ENCODE data around the gene ADGB. TPM values are rescaled to one million over a fixed set of nuclear protein-coding genes. Genes with fewer than 3 reads are reported as not detected.

Gene ADGB
- total RNA-seq, 2 experiments from 2014 or later: not detected

DNA sequence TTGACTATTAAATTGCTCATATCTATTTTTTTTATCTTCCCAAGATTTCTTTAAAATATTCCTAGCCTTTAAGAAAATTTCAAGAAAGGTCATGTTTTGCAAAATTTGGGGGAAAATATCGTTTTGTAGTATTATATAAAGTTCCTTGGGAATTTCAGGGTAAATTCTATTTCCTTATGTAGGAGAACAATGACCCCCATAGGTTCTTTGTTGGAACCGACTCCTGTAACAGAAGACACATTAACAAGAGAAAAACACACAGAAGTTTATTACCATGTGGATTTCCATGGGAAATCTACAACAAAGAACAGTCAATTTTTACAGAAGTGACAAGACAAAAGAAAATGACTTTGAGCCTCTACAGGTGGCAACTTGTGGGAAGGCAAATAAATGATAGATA lies 68.1 kb downstream of the ADGB start:
- CTCF ChIA-PET (ENCODE audit: unreplicated experiment): no interaction called here
- no peaks in the 10 kb centered on the region for H3K36me3 ChIP-seq (ENCODE audit: insufficient read depth, low read length)
- no peak for DNase-seq (ENCODE audit: low spot score)
- H3K9me2 ChIP-seq (ENCODE audit: insufficient read depth, low read length): no peaks in the 10 kb centered on the region
- no peak overlapping the region for H3K4me2 ChIP-seq (ENCODE audit: low read length)
- no TSS peak for BruUV-seq (replicated peaks)
- H2AFZ ChIP-seq (ENCODE audit: low read length): no peak overlapping the region
- H3K4me1 ChIP-seq (ENCODE audit: insufficient read depth, low read length, poor library complexity, severe bottlenecking): no peaks in the 10 kb centered on the region
- no peaks in the 10 kb centered on the region for H3K9me3 ChIP-seq (ENCODE audit: low read length)
- TF ChIP-seq EZH2phosphoT487 (IDR thresholded peaks at IDR 0.05; ENCODE audit: borderline replicate concordance, low read depth, low read length): no peak
- TF ChIP-seq, protein P1, sequence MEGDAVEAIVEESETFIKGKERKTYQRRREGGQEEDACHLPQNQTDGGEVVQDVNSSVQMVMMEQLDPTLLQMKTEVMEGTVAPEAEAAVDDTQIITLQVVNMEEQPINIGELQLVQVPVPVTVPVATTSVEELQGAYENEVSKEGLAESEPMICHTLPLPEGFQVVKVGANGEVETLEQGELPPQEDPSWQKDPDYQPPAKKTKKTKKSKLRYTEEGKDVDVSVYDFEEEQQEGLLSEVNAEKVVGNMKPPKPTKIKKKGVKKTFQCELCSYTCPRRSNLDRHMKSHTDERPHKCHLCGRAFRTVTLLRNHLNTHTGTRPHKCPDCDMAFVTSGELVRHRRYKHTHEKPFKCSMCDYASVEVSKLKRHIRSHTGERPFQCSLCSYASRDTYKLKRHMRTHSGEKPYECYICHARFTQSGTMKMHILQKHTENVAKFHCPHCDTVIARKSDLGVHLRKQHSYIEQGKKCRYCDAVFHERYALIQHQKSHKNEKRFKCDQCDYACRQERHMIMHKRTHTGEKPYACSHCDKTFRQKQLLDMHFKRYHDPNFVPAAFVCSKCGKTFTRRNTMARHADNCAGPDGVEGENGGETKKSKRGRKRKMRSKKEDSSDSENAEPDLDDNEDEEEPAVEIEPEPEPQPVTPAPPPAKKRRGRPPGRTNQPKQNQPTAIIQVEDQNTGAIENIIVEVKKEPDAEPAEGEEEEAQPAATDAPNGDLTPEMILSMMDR (conservative IDR thresholded peaks at IDR 0.05; ENCODE audit: low read length): no peak
- no peak overlapping the region for H3K4me3 ChIP-seq (ENCODE audit: low read depth, low read length, poor library complexity, severe bottlenecking)
- no peaks in the 10 kb centered on the region for H4K20me1 ChIP-seq (ENCODE audit: insufficient read depth, low read length)
- POLR2A ChIA-PET: no interaction called here
- intact Hi-C loops (cut with micrococcal nuclease; ENCODE audit: unreplicated experiment): no loop called here
- H3K79me2 ChIP-seq (ENCODE audit: insufficient read depth, low read depth, low read length): no peaks in the 10 kb centered on the region
- H3K27ac ChIP-seq (ENCODE audit: low read depth, low read length, poor library complexity, severe bottlenecking): no peak overlapping the region

DNA sequence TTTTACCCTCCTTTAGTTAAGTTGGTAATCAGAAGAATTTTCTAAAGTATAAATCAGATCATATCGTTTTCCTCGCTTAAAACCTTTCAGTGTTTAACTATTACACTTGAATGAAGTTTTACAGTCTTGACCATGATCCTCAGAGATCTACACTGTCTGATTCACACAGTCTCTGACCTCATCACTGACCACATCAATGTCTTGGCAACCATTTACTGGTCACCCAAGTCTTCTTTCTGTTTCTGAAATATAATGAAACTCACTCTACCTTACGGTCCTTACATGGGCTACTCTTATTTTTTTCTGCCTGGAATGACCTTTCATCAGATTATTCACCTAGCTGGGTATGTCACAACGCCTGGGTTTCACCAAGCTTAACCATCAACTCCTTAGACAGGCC lies 71.4 kb downstream of the ADGB start:
- POLR2A ChIA-PET: interaction anchor here (0.5 kb wide), 1 partner anchor 1700 kb away, joined by 3 read pairs; no protein-coding TSS in a partner anchor
- CTCF ChIA-PET (ENCODE audit: unreplicated experiment): no interaction called here
- intact Hi-C loops (cut with micrococcal nuclease; ENCODE audit: unreplicated experiment): no loop called here

DNA sequence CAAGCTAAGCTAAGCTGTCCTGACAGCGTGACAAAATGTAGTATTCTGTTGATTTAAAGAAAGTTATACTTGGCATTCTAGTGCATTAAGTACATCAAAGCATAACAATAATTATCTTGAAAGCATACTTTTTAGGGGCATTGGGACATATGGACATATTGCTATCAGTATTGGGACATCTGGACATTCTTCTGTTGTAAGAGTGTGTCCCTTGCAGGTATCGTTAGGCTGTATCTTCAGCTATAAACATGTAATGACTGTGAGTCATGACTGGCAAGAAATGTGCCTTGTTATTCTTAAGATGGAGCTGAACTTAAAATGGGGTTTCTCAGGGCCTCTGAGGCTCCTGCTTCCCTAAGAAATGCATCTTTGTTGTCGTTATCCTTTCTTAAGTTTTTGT lies 74.3 kb downstream of the ADGB start:
- Histone ChIP-seq H3K79me2 (ENCODE audit: insufficient read depth, low read depth, low read length) (no peaks in the 10 kb centered on the region), H3K36me3 (ENCODE audit: insufficient read depth, low read length) (no peaks in the 10 kb centered on the region), H3K9me2 (ENCODE audit: insufficient read depth, low read length) (no peaks in the 10 kb centered on the region), H2AFZ (ENCODE audit: low read length) (no peak overlapping the region), H3K9me3 (ENCODE audit: low read length) (no peaks in the 10 kb centered on the region), H3K27ac (ENCODE audit: low read depth, low read length, poor library complexity, severe bottlenecking) (no peak overlapping the region), H4K20me1 (ENCODE audit: insufficient read depth, low read length) (no peaks in the 10 kb centered on the region), H3K4me1 (ENCODE audit: insufficient read depth, low read length, poor library complexity, severe bottlenecking) (no peaks in the 10 kb centered on the region), H3K4me3 (ENCODE audit: low read depth, low read length, poor library complexity, severe bottlenecking) (no peak overlapping the region), H3K4me2 (ENCODE audit: low read length) (no peak overlapping the region)
- BruUV-seq (replicated peaks): no TSS peak
- intact Hi-C loops (cut with micrococcal nuclease; ENCODE audit: unreplicated experiment): no loop called here
- CTCF ChIA-PET (ENCODE audit: unreplicated experiment): no interaction called here
- no peak for TF ChIP-seq EZH2phosphoT487 (IDR thresholded peaks at IDR 0.05; ENCODE audit: borderline replicate concordance, low read depth, low read length)
- TF ChIP-seq, protein P1 (conservative IDR thresholded peaks at IDR 0.05; ENCODE audit: low read length): no peak
- POLR2A ChIA-PET: interaction anchor here (0.7 to 1.2 kb wide), 2 partner anchors 8 to 426 kb away, joined by 4 to 5 read pairs; no protein-coding TSS in a partner anchor
- DNase-seq (ENCODE audit: low spot score): no peak

More for the DNA sequence above, 71.4 kb downstream of the ADGB start:
- no peaks in the 10 kb centered on the region for H3K4me1 ChIP-seq (ENCODE audit: insufficient read depth, low read length, poor library complexity, severe bottlenecking)
- H3K9me2 ChIP-seq (ENCODE audit: insufficient read depth, low read length): no peaks in the 10 kb centered on the region
- no peak overlapping the region for H2AFZ ChIP-seq (ENCODE audit: low read length)
- H3K4me2 ChIP-seq (ENCODE audit: low read length): no peak overlapping the region
- no peak for DNase-seq (ENCODE audit: low spot score)
- H3K79me2 ChIP-seq (ENCODE audit: insufficient read depth, low read depth, low read length): no peaks in the 10 kb centered on the region
- H3K4me3 ChIP-seq (ENCODE audit: low read depth, low read length, poor library complexity, severe bottlenecking): no peak overlapping the region
- no peaks in the 10 kb centered on the region for H4K20me1 ChIP-seq (ENCODE audit: insufficient read depth, low read length)
- no peaks in the 10 kb centered on the region for H3K9me3 ChIP-seq (ENCODE audit: low read length)
- H3K27ac ChIP-seq (ENCODE audit: low read depth, low read length, poor library complexity, severe bottlenecking): no peak overlapping the region
- TF ChIP-seq EZH2phosphoT487 (IDR thresholded peaks at IDR 0.05; ENCODE audit: borderline replicate concordance, low read depth, low read length): no peak
- TF ChIP-seq, protein P1 (conservative IDR thresholded peaks at IDR 0.05; ENCODE audit: low read length): no peak
- no TSS peak for BruUV-seq (replicated peaks)
- no peaks in the 10 kb centered on the region for H3K36me3 ChIP-seq (ENCODE audit: insufficient read depth, low read length)

All from OCI-LY7 (cell line).